NCI-H510A treated with DMSO at 0.1 percent for 48 hours (cell line): Measurements from ENCODE around the gene PFKFB3.
"Not testable (repeated sequence)": the region's sequence is repeated elsewhere in the genome, so short reads cannot be mapped to it uniquely, and the experiment has no call there.

Source experiments
- DNase-seq: peaks from one replicate; lab custom pipeline; 2025; lab: John Stamatoyannopoulos, UW

The PFKFB3 gene

GRCh38 chr10:6202684-6203330, at the start of gene PFKFB3:
Gene PFKFB3 (plus strand): TSS chr10:6202932. CDS start chr10:6203261, 329 bp downstream.
- DNase-seq, result no peak

GRCh38 chr10:6153845-6154244, 48.9 kb upstream of the PFKFB3 start:
- DNase-seq, result no peak

GRCh38 chr10:6154566-6154965, 48.2 kb upstream of the PFKFB3 start:
- no peak for DNase-seq

- DNase-seq, result no peak
Measured at GRCh38 chr10:6158276-6158675, 44.5 kb upstream of the PFKFB3 start.

GRCh38 chr10:6161921-6162320, 40.8 kb upstream of the PFKFB3 start:
- no peak for DNase-seq

- DNase-seq, result no peak
Measured at GRCh38 chr10:6162589-6163356, 40.0 kb upstream of the PFKFB3 start.

GRCh38 chr10:6163364-6164270, 39.1 kb upstream of the PFKFB3 start:
- no peak for DNase-seq

- DNase-seq, result no peak
Measured at GRCh38 chr10:6164271-6165095, 38.2 kb upstream of the PFKFB3 start.

- no peak for DNase-seq
Measured at GRCh38 chr10:6165221-6165725, 37.5 kb upstream of the PFKFB3 start.

GRCh38 chr10:6165933-6166332, 36.8 kb upstream of the PFKFB3 start:
- not testable (repeated sequence) for DNase-seq

GRCh38 chr10:6167456-6167855, 35.3 kb upstream of the PFKFB3 start:
- no peak for DNase-seq

- DNase-seq, result no peak
Measured at GRCh38 chr10:6168084-6168483, 34.6 kb upstream of the PFKFB3 start.

GRCh38 chr10:6170638-6171037, 32.1 kb upstream of the PFKFB3 start:
- no peak for DNase-seq

GRCh38 chr10:6171881-6172695, 30.6 kb upstream of the PFKFB3 start:
- DNase-seq, result no peak

- DNase-seq, result no peak
Measured at GRCh38 chr10:6173203-6173602, 29.5 kb upstream of the PFKFB3 start.

- DNase-seq, result no peak
Measured at GRCh38 chr10:6174201-6174874, 28.4 kb upstream of the PFKFB3 start.

GRCh38 chr10:6175329-6176055, 27.2 kb upstream of the PFKFB3 start:
- DNase-seq, result no peak

GRCh38 chr10:6176691-6177231, 26.0 kb upstream of the PFKFB3 start:
- no peak for DNase-seq

GRCh38 chr10:6177880-6178281, 24.9 kb upstream of the PFKFB3 start:
- no peak for DNase-seq
